Liver (tissue), 3 donors: ENCODE data around the gene ARGFX.

Experiments used
- ATF3 ChIP-seq: IDR thresholded peaks from 2 replicates; pipeline ENCODE4 v1.6.1; 2016; ENCODE audit warnings: antibody characterized with exemption
- EGR1 ChIP-seq, 2 donors: IDR thresholded peaks; 2 replicates each; pipeline ENCODE4 v1.6.1; 2016 to 2018; ENCODE audit warnings: antibody characterized with exemption in 2 of 2, low read depth in 2 of 2
- GABPA ChIP-seq, 2 donors: IDR thresholded peaks in 1 of 2; conservative IDR thresholded peaks in 1 of 2; 2 replicates each; pipeline ENCODE4 v1.6.1; 2016; ENCODE audit warnings: antibody characterized with exemption in 2 of 2, mild to moderate bottlenecking in 1 of 2, moderate library complexity in 1 of 2
- HNF4A ChIP-seq, 2 donors: conservative IDR thresholded peaks; 2 replicates each; pipeline ENCODE4 v1.6.1; 2016; ENCODE audit warnings: antibody characterized with exemption in 2 of 2, mild to moderate bottlenecking in 2 of 2
- HNF4G ChIP-seq: IDR thresholded peaks from 2 replicates; pipeline ENCODE4 v1.6.1; 2016; ENCODE audit warnings: antibody characterized with exemption
- JUND ChIP-seq, 2 donors: IDR thresholded peaks; 2 replicates each; pipeline ENCODE4 v1.6.1; 2016; ENCODE audit warnings: antibody characterized with exemption in 2 of 2
- MAX ChIP-seq: IDR thresholded peaks from 2 replicates; pipeline ENCODE4 v1.6.1; 2016; ENCODE audit warnings: antibody characterized with exemption
- RAD21 ChIP-seq, 2 donors: IDR thresholded peaks; 2 replicates each; pipeline ENCODE4 v1.6.1; 2016; ENCODE audit warnings: antibody characterized with exemption in 2 of 2, mild to moderate bottlenecking in 2 of 2
- REST ChIP-seq: IDR thresholded peaks from 2 replicates; pipeline ENCODE4 v1.6.1; 2016; ENCODE audit warnings: antibody characterized with exemption, mild to moderate bottlenecking
- SP1 ChIP-seq: IDR thresholded peaks from 2 replicates; pipeline ENCODE4 v1.6.1; 2018; ENCODE audit warnings: antibody characterized with exemption, mild to moderate bottlenecking
- TAF1 ChIP-seq: conservative IDR thresholded peaks from 2 replicates; pipeline ENCODE4 v1.6.1; 2016; ENCODE audit warnings: antibody characterized with exemption, mild to moderate bottlenecking
- YY1 ChIP-seq: IDR thresholded peaks from 2 replicates; pipeline ENCODE4 v1.6.1; 2016; ENCODE audit warnings: antibody characterized with exemption, mild to moderate bottlenecking
- TF ChIP-seq, protein P1 (sequence below): fragments of 150-350 bp; IDR thresholded peaks from 2 replicates; pipeline ENCODE4 v1.5.1; 2017; ENCODE audit warnings: improper control_type of control experiment, low read depth, low read length; ENCODE audit not compliant: missing input control
- donor health status: healthy.
- donor health status: healthy.

GRCh38 chr3:121566773-121567172 is 976 bp upstream of the ARGFX start:
- TF ChIP-seq, protein P1, sequence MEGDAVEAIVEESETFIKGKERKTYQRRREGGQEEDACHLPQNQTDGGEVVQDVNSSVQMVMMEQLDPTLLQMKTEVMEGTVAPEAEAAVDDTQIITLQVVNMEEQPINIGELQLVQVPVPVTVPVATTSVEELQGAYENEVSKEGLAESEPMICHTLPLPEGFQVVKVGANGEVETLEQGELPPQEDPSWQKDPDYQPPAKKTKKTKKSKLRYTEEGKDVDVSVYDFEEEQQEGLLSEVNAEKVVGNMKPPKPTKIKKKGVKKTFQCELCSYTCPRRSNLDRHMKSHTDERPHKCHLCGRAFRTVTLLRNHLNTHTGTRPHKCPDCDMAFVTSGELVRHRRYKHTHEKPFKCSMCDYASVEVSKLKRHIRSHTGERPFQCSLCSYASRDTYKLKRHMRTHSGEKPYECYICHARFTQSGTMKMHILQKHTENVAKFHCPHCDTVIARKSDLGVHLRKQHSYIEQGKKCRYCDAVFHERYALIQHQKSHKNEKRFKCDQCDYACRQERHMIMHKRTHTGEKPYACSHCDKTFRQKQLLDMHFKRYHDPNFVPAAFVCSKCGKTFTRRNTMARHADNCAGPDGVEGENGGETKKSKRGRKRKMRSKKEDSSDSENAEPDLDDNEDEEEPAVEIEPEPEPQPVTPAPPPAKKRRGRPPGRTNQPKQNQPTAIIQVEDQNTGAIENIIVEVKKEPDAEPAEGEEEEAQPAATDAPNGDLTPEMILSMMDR = no peak
- TF ChIP-seq YY1 (no peak), MAX (no peak), TAF1 (no peak), GABPA (IDR thresholded peaks at IDR 0.05 in 1 of 2, conservative IDR thresholded peaks at IDR 0.05 in 1 of 2) (no peak), EGR1 (IDR thresholded peaks at IDR 0.05; ENCODE audit: low read depth in 2 of 2) (no peak), HNF4A (conservative IDR thresholded peaks at IDR 0.05) (no peak), JUND (IDR thresholded peaks at IDR 0.05) (no peak), HNF4G (no peak), RAD21 (IDR thresholded peaks at IDR 0.05) (no peak), REST (no peak), SP1 (no peak), ATF3 (no peak)
